Activated CD4-positive, alpha-beta T cell treated with anti-CD3 and anti-CD28 coated beads for 48 hours (primary cell): Measurements from ENCODE around the gene UQCRHL.
A peak's percentile ranks its signal among the peaks of the same experiment; 100 is the strongest.
"Not testable (repeated sequence)": the region's sequence is repeated elsewhere in the genome, so short reads cannot be mapped to it uniquely, and the experiment has no call there.

Source experiments
- DNase-seq: peaks from one replicate; pipeline ENCODE4 v3.0.0-alpha.2; 2020

Gene UQCRHL

DNA sequence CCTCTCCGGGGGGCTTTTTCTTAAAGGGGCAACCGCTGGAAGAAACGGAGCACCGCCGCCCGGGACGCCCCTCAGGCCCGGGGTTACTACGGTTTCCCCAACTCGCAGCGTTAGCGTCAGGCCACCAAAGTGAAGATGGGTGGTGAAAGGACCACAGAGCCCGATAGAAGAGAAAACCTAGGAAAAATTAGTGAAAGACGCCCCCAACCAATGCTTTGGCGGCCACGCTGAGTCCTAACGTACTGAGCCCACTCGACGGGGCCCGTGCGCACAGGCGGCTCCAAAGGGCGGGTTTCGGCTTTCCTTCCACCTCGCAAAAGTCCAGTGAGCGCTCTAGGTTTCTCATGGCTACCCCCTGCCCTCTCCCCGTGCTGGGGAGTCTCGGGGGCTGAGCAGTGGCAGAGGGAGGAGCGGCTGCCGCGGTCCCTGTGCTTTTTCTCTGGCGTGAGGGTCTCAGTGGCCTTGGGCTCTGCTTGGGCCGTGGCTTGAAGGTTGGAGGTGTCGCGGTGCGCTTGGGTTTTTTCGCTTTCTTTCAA lies 27.8 kb upstream of the UQCRHL start:
- no peak for DNase-seq

GRCh38 chr1:15834406-15835204 lies 27.2 kb upstream of the UQCRHL start:
- DNase-seq = peak; percentile 93

- DNase-seq = no peak
These were observed 26.5 kb upstream of the UQCRHL start for GRCh38 chr1:15833842-15834405.

DNA sequence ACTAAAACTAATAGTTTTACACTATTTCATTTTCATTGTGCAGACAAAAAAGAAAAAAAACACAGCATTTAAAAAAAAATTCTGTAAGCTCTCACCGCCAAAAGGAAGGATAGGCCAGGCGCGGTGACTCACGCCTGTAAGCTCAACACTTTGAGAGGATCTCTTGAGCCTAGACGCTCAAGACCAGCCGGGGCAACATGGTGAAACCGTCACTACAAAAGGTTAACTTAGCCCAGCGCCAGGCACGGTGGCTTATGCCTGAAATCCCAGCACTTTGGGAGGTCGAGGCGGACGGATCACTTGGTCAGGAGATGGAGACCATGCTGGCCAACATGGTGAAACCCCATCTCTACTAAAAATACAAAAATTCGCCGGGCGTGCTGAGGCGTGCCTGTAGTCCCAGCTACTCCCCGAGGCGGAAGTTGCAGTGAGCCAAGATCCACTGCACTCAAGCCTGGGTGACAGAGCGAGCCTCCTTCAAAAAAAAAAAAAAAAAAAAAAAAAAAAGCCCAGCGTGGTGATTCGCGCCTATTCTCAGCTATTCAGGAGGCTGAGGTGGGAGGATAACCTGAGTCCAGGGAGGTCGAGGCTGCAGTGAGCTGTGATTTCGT lies 25.7 kb upstream of the UQCRHL start:
- DNase-seq = peak; percentile 69

- DNase-seq = no peak
These were observed 22.8 kb upstream of the UQCRHL start for GRCh38 chr1:15830258-15830657.

DNA sequence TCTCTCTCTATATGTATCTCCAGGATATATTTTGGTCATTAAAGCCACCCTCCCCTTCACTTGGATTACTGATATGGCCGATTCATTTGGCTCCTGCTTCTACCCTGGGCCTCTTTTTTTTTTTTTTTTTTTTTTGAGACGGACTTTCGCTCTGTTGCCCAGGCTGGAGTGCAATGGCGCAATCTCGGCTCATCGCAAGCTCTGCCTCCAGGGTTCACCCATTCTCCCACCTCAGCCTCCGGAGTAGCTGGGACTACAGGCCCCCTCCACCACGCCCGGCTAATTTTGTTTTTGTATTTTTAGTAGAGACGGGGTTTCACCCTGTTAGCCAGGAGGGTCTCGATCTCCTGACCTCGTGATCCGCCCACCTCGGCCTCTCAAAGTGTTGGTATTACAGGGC lies 21.5 kb upstream of the UQCRHL start:
- not testable (repeated sequence) for DNase-seq

DNA sequence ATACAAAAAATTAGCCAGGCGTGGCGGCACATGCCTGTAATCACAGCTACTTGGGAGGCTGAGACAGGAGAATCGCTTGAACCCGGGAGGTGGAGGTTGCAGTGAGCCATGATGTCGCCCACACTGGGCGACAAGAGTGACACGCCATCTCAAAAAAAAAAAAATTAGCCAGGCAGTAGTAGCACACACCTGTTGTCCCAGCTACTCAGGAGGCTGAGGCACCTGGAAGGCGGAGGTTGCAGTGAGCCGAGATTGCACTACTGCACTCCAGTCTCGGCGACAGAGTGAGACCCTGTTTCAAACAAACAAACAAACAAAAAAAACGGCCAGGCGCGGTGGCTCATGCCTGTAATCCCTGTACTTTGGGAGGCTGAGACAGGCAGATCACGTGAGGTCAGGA lies 20.1 kb upstream of the UQCRHL start:
- not testable (repeated sequence) for DNase-seq

DNA sequence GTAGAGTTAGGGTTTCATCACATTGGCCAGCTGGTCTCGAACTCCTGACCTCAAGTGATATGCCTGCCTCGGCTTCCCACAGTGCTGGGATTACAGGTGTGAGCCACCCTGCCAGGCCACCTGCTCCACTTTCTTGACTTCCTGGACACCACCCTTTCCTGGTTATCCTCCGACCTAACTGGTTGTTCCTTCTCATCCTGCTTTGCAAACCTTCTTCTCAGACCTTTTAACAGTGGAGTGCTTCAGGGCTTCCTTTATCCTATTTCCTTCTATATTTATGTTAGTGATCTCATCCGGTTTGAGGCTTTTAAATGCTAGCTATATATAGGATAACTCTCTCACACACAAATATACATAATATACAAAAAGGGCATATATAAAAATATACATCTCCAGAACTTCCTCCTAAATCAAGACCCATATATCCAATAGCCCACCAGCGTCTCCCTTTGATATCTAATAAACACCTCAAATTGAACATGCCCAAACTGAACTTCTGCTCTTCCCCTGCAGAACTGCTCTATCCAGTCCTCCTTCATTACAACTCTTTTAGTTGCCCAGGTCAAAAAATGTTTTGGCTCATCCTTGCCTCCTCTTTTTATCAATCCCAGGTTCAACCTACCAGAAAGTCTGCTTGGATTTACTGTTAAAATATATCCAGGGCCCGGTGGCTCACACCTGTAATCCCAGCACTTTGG lies 19.5 kb upstream of the UQCRHL start:
- DNase-seq = no peak

DNA sequence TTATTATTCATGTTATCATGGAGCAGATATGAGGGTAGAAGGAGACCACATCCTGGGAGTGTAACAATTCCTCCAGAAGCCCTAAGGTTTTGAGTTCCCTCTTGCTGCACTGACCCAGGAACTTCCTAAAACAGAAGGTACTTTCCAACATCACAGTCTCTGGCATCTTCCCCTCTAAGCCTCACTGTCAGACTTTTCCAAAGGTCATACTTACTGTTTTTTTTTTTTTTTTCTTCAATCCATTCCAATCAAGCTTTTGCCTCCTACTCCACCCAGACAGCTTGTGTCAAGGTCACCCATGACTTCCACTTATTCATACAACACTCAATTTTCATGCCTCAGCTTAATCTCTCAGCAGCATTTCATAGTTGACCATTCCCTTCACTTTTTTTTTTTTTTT lies 18.4 kb upstream of the UQCRHL start:
- DNase-seq = no peak

GRCh38 chr1:15820478-15820877 lies 13.0 kb upstream of the UQCRHL start:
- DNase-seq = no peak

DNA sequence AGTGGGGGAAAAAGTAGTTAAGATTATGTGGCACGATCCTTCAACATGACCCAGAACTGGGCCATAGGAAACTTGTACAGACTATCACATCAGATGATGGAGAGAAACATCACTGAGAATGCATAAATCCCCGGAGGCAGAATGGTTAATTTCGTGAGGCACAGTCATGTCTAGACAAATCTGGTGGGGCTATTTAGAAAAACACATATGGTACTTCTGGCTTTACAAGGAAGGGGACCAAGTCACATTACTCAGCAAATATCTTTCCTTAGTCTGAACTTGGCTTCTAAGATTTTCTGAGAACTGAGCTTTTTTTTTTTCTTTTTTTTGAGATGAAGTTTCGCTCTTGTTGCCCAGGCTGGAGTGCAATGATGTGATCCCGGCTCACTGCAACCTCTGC lies 9.2 kb upstream of the UQCRHL start:
- DNase-seq = no peak

DNA sequence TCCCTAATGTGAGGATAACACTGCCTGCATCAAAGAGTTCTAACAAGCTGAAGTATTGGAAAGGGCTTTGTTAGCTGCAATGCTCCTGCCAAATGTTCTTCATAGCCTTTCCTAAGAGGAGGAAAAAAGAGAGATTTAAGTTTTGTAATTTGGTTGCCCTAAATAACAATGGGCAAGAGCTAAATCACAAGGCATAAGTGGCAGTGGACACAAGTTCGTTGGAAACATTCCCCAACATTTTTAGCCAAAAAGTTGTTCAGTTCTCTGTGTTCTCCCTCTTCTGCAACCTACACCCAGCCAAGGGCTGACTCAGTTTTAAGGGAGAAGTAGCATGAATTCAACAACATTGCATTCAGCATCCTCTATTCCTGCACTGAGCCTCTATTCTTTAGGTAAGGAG lies 2.6 kb upstream of the UQCRHL start:
- no peak for DNase-seq

DNA sequence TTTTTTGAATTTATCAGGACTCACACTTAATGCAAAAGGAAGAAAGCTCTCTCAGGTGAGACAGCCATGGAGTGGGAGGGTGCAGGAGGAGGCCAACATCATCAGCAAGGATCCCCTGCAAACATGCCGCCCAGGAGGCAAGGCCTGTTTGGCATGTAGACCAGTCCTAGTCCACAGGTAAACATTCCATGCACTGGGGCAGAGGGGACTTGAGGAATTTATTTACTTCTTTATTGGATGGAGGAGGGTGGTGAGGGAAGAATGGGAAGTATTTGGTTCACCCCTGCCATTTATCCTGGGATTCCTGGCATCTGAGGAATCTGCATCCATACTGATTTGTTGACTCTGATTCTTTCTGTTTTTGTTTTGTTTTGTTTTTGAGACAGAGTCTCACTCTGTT lies 1.5 kb upstream of the UQCRHL start:
- DNase-seq = no peak

- no peak for DNase-seq
These were observed 328 bp downstream of the UQCRHL start for GRCh38 chr1:15807121-15807520.

DNA sequence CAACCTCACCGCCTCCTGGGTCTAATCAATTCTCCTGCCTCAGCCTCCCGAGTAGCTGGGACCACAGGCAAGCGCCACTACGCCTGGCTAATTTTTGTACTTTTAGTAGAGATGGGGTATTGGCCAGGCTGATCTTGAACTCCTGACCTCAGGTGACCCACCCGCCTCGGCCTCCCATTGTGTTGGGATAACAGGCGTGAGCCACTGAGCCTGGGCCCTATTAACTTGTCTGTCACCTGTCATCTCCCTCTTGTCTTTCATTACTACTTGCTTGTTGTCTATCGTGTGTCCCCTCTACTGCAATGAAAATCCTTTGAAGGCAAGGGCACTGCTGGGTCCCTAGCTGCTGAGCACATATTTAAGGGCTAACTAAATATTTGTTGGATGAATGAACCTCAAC lies 3.4 kb downstream of the UQCRHL start:
- DNase-seq = no peak

GRCh38 chr1:15803380-15803779 lies 4.1 kb downstream of the UQCRHL start:
- DNase-seq = peak; percentile 17

DNA sequence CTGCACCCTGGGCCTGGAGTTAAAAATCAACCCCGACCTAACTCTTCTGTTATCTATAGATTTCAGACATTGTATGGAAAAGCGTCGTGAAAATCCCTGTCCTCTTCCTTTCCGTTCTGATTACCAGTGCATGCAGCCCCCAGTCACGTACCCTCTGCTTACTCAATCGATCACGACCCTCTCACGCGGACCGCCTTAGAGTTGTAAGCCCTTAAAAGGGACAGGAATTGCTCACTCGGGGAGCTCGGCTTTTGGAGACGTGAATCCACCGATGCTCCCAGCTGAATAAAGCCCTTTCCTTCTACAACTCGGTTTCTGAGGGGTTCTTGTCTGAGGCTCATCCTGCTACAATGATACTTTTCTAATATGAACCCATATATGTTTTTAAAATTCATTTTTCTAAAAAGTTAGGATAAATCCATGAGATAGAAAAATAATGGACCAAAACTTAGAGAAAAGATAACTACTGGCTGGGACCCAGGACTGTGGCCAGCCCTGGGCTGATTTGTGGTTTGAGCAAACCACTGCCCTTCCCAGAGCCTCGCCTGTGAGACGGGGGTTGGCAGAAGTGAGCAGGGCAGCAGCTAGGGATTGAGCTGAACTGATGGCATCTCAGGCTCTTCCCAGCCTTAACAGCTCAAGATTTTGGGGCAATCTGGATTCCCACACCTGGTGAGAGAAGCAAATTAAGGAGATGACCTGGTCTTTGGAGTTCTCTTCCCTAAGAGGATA lies 5.0 kb downstream of the UQCRHL start:
- no peak for DNase-seq

GRCh38 chr1:15799928-15800835 lies 7.3 kb downstream of the UQCRHL start:
- DNase-seq = no peak

DNA sequence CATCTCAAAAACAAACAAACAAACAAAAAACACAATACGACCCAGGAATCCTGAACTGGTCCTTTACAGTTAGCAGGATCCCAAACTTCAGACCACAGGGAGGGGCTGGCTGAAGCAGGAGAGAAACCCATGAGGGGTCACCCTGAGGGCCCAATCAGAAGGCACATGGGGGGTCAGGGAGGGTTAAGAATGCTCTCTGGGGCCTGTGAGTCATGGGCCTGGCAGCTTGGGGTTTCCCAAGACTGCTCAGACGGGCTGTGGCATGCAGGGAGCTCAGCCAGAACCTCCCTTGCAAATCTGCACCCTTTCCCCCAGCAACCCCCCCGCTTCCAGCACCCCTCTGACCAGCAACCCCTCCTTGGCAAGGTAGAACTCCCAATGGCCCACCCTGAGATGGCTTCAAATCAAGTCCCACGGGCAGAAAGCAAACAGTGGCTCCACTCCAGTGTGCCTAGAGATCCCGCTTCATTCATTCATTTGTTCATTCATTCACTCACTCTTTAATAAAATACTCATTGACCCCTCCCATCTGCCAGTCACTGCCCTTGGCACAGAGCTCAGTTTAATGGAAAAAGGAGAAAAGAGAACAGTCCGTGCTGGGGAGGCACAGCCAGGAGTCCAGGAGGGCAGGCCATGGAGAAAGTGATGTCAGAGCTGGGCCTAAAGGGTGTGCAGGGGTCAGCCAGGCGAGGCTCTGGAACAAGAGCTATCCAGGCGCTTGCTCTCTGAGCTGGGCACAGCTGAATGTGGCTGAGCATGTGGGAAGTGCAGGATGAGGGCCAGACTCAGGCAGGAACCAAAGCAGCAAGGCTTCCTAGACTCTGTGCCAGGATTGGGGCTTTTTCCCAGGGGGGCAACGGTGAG lies 8.2 kb downstream of the UQCRHL start:
- DNase-seq = peak; percentile 35

DNA sequence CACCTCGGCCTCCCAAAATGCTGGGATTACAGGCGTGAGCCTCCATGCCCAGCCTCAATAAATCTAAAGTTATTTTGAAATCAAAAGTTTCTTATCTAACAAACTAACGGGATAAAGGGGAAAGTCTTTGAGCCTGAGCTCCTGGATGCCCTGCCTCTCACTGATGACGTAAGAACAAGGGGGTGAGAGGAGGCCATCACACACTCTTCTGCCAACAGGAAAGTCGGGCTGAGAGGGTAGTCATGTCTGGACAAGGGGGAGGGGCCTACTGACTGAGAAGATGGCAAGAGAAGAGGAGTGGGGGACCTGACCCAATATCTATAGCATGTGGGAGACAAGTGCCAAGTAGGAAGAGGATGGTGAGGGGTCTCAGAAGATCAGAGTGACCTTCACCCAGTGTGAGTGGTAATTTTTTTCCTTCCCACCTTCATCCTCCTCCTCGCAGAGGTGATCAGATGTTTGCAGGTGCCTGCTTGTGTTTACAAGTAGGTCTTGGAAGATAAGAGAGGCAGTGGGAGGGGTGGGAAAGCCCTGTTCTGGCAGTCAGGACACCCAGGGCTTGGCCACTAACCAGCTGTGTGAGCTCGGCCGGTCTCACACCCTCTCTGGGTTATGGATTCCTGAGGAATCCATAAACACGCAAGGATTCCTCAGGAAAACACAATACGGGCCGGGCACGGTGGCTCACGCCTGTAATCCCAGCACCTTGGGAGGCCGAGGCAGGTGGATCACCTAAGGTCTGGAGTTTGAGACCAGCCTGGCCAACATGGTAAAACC lies 9.6 kb downstream of the UQCRHL start:
- DNase-seq = no peak
